Measurements from ENCODE around the gene WRNIP1. TPM values are rescaled to one million over a fixed set of nuclear protein-coding genes. Genes with fewer than 3 reads are reported as not detected.

WRNIP1 gene
- total and polyA plus RNA-seq, 2 of the 4 experiments (the other 2 are of a cell fraction): 43.7 to 47.1 TPM

- Histone ChIP-seq H3K79me1 (ENCODE audit: low read depth in 1 of 2, low read length in 2 of 2) (peaks cover 0 to 4% of the 10 kb centered on the region in 2 experiments; a peak in 1 of 4 replicates), H3K18ac (ENCODE audit: low read depth, low read length) (no peak overlapping the region; the same call in 1 of the 2 replicates), H3K27ac (ENCODE audit: insufficient read depth, low read length) (no peak overlapping the region), H3K9me3 (ENCODE audit: control insufficient read depth, insufficient read depth, low read length) (no peaks in the 10 kb centered on the region), H3K4me3 (ENCODE audit: insufficient read depth, low read depth, low read length) (no peak overlapping the region), H2BK120ac (ENCODE audit: low read depth, low read length) (no peak overlapping the region), H3K56ac (ENCODE audit: extremely low read depth, insufficient read depth, low read length) (no peak overlapping the region), H4K8ac (ENCODE audit: low read depth in 2 of 2, low read length in 2 of 2) (no peak overlapping the region), H2BK20ac (ENCODE audit: low read depth, low read length) (no peak overlapping the region), H2AK9ac (replicated peaks; ENCODE audit: low read depth, low read length, poor library complexity) (no peak overlapping the region), H2AFZ (replicated peaks; ENCODE audit: low read length, poor library complexity) (no peak overlapping the region), H2BK15ac (ENCODE audit: low read depth, low read length) (no peak overlapping the region; the same call in 2 of the 3 replicates), H3K14ac (replicated peaks; ENCODE audit: low read depth, low read length) (no peak overlapping the region; the same call in 1 of the 2 replicates), H2AK5ac (ENCODE audit: low read depth, low read length) (peak overlapping the region; percentile 42), H3K9ac (ENCODE audit: low read depth, low read length) (no peak overlapping the region), H3K4ac (ENCODE audit: low read depth, low read length) (peak overlapping the region; percentile 45), H3K23ac (ENCODE audit: low read depth, low read length) (no peak overlapping the region), H4K5ac (ENCODE audit: low read depth, low read length) (no peak overlapping the region), H4K20me1 (ENCODE audit: insufficient read depth, low read length) (no peaks in the 10 kb centered on the region; the same call in 1 of the 2 replicates), H4K91ac (ENCODE audit: insufficient read depth, low read depth, low read length) (no peak overlapping the region), H3K4me1 (ENCODE audit: control insufficient read depth, insufficient read depth, low read length) (peaks cover 11% of the 10 kb centered on the region), H3K4me2 (ENCODE audit: low read depth, low read length) (peak overlapping the region; percentile 84), H3K36me3 (ENCODE audit: control insufficient read depth, insufficient read depth, low read length) (no peaks in the 10 kb centered on the region), H3K9me1 (ENCODE audit: insufficient read depth, low read length) (peaks cover 3% of the 10 kb centered on the region), H3K27me3 (ENCODE audit: control insufficient read depth, insufficient read depth, low read length) (no peaks in the 10 kb centered on the region), H2BK5ac (ENCODE audit: low read depth, low read length, poor library complexity, severe bottlenecking) (peak overlapping the region; percentile 34)
- BruUV-seq (replicated peaks): no TSS peak
- dilution Hi-C loops (cut with HindIII; ENCODE audit: low sequenced_read_pairs, unreplicated experiment): no loop called here
- DNase-seq: peak; percentile 60
- in situ Hi-C loops (cut with MboI; ENCODE audit: low sequenced_read_pairs): loop anchor here (10.0 kb wide), 1 partner anchor 1162 kb away; no protein-coding TSS in a partner anchor
- intact Hi-C loops (cut with micrococcal nuclease): no loop called here
- ChIA-PET CTCF (interaction anchor here (0.6 to 2.5 kb wide), 3 partner anchors 10 to 1274 kb away, joined by 3 to 11 read pairs (median 4); no protein-coding TSS in a partner anchor), POLR2A (ENCODE audit: unreplicated experiment) (no interaction called here)
- TF ChIP-seq MAFK (IDR thresholded peaks at IDR 0.05; ENCODE audit: low read depth, low read length) (no peak), NFE2L2 (IDR thresholded peaks at IDR 0.05; ENCODE audit: low read depth, low read length) (peak; percentile 69)
- ATAC-seq (ENCODE audit: low read depth): peak; percentile 78
- WGBS, 2 experiments (ENCODE audit: extremely low coverage in 2 of 2, insufficient read length in 1 of 2): 100% methylated on average over 1 of the region's 3 CpGs; no CpG with 5 or more reads in 1 of the 2 experiments
Measured at GRCh38 chr6:2756687-2757224, 8.4 kb upstream of the WRNIP1 start.

Data from IMR-90 (cell line).